ENCODE measurements around the gene EMB.
"Not testable (repeated sequence)": the region's sequence is repeated elsewhere in the genome, so short reads cannot be mapped to it uniquely, and the experiment has no call there.

EMB gene, protein sequence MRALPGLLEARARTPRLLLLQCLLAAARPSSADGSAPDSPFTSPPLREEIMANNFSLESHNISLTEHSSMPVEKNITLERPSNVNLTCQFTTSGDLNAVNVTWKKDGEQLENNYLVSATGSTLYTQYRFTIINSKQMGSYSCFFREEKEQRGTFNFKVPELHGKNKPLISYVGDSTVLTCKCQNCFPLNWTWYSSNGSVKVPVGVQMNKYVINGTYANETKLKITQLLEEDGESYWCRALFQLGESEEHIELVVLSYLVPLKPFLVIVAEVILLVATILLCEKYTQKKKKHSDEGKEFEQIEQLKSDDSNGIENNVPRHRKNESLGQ

DNA sequence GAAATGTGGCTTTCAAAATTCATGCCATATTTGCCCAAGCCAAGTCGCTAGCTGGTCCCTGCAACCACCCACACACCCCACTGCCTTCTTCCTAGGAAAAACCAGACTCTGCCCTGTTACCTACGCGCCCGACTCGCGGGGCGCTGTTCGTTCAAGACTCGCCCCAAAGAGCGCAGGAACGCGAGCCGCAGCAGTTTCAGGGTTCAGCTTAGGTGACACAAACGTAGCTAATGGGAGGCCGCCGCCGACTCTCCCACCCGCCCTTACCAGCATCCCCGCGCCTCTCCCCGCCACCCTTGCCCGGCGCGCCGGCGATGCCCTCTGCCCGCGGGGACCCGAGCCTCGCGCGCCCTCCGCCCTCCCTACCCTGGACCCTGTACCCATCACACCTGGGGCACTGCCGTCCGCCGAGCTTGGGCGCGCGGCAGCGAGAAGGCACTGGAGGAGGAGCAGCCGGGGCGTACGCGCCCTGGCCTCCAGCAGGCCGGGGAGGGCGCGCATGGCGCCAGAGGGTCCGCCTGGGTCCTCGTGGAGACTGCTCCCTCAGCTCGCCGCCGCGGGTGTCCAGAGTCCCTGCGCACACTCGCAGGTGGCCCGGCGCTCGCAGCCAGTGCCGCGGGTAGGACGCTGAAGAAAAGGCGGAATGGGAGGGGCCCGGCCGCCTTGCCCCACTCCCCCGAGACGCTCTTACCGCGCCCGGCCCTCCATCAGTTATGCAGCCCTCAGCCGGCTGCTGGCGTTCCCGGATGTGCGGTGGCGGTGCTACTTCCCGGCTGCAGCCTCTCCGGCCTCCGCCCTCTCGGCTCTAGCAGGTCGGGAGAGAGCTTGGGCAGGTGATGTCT, at the start of gene EMB:
TSS of gene EMB (minus strand) at position 638 of the 842 bp plus-strand sequence. CDS start at position 501, 137 bp downstream.
- DNase-seq (ENCODE audit: low spot score): peak; percentile 67
- TF ChIP-seq, protein P1, sequence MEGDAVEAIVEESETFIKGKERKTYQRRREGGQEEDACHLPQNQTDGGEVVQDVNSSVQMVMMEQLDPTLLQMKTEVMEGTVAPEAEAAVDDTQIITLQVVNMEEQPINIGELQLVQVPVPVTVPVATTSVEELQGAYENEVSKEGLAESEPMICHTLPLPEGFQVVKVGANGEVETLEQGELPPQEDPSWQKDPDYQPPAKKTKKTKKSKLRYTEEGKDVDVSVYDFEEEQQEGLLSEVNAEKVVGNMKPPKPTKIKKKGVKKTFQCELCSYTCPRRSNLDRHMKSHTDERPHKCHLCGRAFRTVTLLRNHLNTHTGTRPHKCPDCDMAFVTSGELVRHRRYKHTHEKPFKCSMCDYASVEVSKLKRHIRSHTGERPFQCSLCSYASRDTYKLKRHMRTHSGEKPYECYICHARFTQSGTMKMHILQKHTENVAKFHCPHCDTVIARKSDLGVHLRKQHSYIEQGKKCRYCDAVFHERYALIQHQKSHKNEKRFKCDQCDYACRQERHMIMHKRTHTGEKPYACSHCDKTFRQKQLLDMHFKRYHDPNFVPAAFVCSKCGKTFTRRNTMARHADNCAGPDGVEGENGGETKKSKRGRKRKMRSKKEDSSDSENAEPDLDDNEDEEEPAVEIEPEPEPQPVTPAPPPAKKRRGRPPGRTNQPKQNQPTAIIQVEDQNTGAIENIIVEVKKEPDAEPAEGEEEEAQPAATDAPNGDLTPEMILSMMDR (conservative IDR thresholded peaks at IDR 0.05; ENCODE audit: low read depth): peak; percentile 65
- H3K27ac ChIP-seq: peak within 1 kb of the TSS; percentile 87
- POLR2A ChIA-PET (ENCODE audit: low non-redundant PET): interaction anchor here (0.6 kb wide), 1 partner anchor 19 kb away, joined by 4 read pairs; no protein-coding TSS in a partner anchor
- CTCF ChIA-PET: interaction anchor here (0.5 to 1.1 kb wide), 6 partner anchors 75 to 1437 kb away, joined by 3 to 4 read pairs (median 4); no protein-coding TSS in a partner anchor

DNA sequence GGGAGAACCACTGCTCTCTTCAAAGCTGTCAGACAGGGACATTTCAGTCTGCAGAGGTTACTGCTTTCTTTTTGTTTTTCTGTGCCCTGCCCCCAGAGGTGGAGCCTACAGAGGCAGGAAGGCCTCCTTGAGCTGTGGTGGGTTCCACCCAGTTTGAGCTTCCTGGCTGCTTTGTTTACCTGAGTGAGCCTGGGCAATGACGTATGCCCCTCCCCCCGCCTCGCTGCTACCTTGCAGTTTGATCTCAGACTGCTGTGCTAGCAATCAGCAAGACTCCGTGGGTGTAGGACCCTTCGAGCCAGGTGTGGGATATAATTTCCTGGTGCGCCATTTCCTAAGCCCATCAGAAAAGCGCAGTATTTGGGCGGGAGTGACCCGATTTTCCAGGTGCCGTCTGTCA, 48.4 kb upstream of the EMB start:
- POLR2A ChIA-PET (ENCODE audit: low non-redundant PET); CTCF ChIA-PET: not testable (repeated sequence)

DNA sequence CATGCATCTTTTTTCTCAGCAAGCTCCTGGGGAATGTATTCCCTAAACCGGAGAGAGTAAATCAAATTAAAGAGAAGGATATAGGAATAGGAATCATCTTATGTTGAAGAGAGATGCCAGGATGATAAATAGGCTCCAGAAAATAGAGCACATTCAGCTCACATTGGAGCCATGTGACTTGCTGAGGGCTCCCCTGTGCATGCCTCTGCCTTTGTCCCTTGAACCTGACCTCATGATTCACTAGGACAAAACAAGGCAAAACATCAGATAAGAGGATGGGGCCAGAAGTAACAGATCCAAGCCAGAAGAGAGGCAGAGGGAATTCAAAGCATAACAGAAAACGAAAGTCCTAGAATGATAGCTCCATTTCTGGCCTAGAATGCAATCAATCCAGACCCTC, 37.7 kb upstream of the EMB start:
- CTCF ChIA-PET; POLR2A ChIA-PET (ENCODE audit: low non-redundant PET); DNase-seq (ENCODE audit: low spot score); H3K27ac ChIP-seq: not testable (repeated sequence)

More for the DNA sequence above, 48.4 kb upstream of the EMB start:
- DNase-seq (ENCODE audit: low spot score); H3K27ac ChIP-seq: not testable (repeated sequence)

DNA sequence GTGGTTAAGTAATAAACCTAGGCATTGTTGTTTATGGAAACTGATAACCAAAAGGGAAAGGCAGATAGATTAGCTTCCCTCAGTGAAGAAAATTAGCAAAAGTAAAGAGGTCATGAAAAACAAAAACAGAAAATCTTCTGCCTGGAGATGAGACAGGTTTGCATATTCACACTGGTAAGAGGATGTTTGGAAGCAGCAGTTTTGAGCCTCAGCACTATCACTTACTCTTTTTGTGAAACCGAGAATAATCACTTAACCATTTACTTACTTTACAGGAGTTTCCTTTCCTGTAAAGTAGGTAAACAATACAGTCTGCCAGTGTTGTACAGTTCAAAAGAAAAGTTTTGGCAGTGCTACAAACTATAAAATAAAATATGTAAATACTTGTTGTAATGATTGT, 35.5 kb upstream of the EMB start:
- POLR2A ChIA-PET (ENCODE audit: low non-redundant PET): no interaction called here
- no peak for DNase-seq (ENCODE audit: low spot score)
- no peak overlapping the region for H3K27ac ChIP-seq
- TF ChIP-seq, protein P1 (conservative IDR thresholded peaks at IDR 0.05; ENCODE audit: low read depth): no peak
- CTCF ChIA-PET: no interaction called here

DNA sequence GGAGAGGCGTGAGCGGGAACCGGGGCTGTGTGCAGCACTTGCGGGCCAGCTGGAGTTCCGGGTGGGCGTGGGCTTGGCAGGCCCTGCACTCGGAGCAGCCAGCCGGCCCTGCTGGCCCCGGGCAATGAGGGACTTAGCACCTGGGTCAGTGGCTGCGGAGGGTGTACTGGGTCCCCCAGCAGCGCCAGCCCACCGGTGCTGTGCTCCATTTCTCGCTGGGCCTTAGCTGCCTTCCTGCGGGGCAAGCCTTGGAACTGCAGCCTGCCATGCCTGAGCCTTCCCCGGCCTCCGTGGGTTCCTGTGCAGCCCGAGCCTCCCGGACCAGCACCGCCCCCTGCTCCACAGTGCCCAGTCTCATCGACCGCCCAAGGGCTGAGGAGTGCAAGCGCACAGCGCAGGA, 23.9 kb upstream of the EMB start:
- CTCF ChIA-PET: interaction anchor here (0.7 kb wide), 1 partner anchor 274 kb away, joined by 4 read pairs; no protein-coding TSS in a partner anchor
- POLR2A ChIA-PET (ENCODE audit: low non-redundant PET); DNase-seq (ENCODE audit: low spot score); H3K27ac ChIP-seq: not testable (repeated sequence)

DNA sequence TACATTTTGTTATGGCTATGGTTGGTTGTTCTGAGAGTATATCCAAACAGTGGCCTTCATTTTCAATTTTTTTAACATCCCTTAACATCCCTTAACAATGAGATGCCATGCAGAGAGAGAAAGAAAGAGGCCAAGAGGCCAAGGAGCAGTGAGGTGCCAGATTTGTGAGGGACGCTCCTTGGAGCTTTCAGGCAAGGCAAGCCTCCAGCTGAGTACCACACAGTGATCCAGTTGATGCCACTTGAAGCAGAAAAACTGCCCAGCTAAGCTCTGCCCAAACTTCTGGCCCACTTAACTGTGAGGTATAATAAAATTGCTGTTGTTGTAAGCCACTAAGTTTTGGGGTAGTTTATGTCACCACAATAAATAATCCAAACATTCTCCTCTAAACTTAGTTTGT, 22.6 kb upstream of the EMB start:
- ChIA-PET POLR2A (ENCODE audit: low non-redundant PET) (no interaction called here), CTCF (no interaction called here)
- no peak for DNase-seq (ENCODE audit: low spot score)
- H3K27ac ChIP-seq: no peak overlapping the region
- TF ChIP-seq, protein P1 (conservative IDR thresholded peaks at IDR 0.05; ENCODE audit: low read depth): no peak

DNA sequence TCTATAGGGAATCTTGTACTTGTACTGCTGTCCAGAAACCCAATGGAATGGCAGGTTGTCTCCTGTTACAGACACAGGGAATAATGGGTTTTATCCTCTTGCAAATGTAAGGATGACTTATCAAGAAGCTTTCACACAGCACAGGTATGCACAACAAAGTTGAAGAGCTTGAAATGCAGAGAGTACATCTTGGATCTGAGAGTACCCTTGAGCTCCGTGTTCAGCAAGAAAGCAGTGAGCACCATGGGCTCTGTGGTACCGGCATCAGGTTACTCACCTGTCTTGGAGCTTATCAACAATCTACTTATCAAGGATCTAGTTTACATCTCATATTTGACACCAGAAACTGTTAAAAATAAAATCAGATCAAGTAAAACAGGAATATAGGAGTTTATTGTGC, 22.0 kb upstream of the EMB start:
- no peak overlapping the region for H3K27ac ChIP-seq
- TF ChIP-seq, protein P1 (conservative IDR thresholded peaks at IDR 0.05; ENCODE audit: low read depth): no peak
- no peak for DNase-seq (ENCODE audit: low spot score)
- POLR2A ChIA-PET (ENCODE audit: low non-redundant PET): no interaction called here
- CTCF ChIA-PET: no interaction called here

DNA sequence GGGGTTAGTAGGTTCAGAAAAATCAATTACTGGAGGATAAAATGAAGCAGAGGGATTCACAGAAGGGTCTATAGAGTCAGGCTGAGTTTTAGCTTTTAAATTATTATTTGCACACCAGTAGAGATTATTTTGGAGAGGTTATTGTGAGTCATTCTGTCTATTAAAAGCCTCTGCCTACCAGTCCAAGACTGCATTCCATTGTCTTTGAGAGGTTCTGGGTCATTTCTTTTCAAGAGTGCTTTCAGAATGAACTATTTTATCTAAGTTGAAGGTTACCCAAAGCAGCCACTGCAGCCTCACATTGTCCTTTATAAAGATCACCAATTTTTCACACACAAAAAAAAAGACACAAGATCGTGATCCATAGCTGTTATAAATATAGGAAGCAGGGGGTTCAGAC, 21.5 kb upstream of the EMB start:
- CTCF ChIA-PET: interaction anchor here (0.6 kb wide), 1 partner anchor 1299 kb away, joined by 3 read pairs; no protein-coding TSS in a partner anchor
- POLR2A ChIA-PET (ENCODE audit: low non-redundant PET); DNase-seq (ENCODE audit: low spot score); H3K27ac ChIP-seq: not testable (repeated sequence)

DNA sequence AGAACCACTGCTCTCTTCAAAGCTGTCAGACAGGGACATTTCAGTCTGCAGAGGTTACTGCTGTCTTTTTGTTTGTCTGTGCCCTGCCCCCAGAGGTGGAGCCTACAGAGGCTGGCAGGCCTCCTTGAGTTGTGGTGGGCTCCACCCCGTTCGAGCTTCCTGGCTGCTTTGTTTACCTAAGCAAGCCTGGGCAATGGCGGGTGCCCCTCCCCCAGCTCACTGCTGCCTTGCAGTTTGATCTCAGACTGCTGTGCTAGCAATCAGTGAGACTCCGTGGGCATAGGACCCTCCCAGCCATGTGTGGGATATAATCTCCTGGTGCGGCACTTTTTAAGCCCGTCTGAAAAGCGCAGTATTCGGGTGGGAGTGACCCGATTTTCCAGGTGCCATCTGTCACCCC, 17.3 kb upstream of the EMB start:
- peak overlapping the region; percentile 70 for H3K27ac ChIP-seq
- POLR2A ChIA-PET (ENCODE audit: low non-redundant PET); DNase-seq (ENCODE audit: low spot score); CTCF ChIA-PET: not testable (repeated sequence)

DNA sequence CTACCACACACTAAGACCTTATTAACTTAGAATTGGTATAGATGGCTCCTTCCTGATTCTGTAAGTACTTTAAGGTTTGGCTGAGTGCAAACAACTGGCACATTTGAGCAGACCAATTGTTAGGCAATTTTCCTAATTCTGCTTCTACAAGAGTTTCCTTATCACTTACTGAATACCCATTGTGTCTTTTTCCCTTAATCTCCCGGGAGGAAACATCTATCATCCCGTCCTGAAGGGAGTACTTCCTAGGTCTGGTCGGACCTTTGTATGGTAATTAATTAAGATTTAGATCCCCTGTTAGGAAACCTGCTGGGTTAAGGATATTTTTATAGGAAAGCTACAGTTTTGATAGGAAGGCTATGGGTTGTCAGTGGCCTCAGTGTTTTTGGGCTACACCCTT, 8.2 kb upstream of the EMB start:
- CTCF ChIA-PET; POLR2A ChIA-PET (ENCODE audit: low non-redundant PET); DNase-seq (ENCODE audit: low spot score); H3K27ac ChIP-seq: not testable (repeated sequence)
